ELF-1 (cell line): ENCODE results near the gene DYNC1I1.

Experiments
- DNase-seq: peaks from one replicate; pipeline ENCODE4 v3.0.0-alpha.2; 2016; ENCODE audit warnings: low read depth, low spot score

The DYNC1I1 gene

DNA sequence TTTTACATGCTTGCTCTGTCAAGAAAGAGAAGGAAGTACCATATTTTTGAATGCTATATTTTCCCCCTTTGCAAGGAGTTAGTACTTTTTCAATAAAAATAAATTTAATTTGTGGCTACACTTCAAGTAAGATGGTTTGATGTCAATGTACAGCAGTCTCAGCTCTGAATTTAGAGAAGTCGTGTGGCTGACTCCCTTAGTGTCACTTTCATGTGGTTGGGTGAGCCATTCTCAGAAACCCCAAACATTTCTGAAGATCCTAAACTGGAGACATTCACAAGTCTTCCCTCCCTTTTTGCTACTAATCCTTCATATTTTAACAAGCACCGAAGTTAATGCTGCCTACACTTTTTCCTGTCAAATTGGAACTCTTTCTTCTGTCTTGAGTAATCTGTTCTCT is 244.4 kb downstream of the DYNC1I1 start:
- DNase-seq = no peak

DNA sequence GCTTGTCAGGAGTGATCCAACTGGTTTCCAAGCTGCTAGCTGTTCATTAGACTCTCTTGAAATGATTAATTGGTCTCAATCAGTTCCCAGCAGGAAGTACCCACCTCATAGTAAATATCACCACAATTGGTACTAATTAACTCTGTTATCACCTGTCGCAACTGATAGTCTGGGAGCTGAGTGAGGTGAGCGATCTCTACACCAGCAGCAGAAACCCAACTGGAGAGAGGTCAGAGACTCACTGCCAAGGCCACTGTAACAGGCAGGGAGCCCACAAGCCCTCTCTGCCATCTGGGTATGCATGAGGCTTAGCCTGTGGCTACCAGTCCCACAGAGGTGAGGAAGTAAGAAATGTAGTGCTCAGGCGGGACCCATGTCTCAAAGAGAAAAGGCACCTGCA is 245.5 kb downstream of the DYNC1I1 start:
- DNase-seq = no peak

DNA sequence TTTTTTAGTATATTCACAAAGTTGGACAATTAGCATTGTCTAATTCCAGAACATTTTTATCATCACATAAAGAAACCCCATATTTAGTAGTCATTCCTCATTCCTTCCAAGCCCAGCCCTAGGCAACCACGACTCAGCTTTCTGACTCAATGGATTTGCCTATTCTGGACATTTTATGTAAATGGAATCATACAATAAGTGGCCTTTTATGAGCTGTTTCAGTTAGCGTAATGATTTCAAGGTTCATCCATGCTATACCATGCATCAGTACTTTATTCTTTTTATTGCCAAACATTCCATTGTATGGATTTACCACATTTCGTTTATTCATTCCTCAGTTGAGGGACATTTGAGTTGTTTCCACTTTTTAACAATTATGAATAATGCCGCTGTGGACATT is 249.2 kb downstream of the DYNC1I1 start:
- no peak for DNase-seq

DNA sequence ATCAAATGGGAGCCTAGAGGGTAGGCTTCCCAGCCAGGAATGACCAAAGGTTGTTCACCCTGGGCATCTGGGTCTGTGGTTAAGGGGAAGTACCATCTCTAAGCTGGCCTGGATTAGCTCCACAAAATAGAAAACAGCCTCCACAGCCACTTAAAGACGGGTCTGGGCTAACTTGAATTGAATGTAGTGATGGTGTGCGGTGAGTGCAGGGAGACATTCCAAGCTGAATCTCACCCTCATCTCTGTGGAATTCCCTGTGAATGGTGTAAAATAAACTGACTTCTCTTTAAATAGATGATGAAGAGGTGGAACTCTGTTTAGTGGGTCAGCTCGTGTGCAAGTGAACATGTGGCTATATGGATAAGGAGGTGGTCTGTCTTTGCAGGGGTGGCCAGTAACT is 251.0 kb downstream of the DYNC1I1 start:
- no peak for DNase-seq

DNA sequence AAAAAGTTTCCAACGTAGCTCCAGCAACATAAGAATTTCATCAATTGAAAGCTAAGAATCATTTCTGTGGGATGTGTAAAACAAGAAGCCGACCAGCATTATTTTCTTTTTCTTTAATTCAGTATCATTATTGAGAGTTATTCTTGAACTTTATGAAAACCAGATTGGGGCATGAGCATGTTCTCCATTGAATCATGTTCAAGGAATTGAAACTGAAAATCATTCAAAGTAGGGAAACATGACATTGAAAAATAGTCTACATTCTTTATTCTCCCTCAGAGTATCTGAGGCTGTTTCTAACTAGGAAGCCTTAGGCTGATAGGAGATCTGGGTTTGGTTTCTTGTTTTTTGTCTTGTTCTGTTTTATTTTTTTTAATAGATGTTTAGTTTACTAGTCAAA is 253.7 kb downstream of the DYNC1I1 start:
- DNase-seq = no peak

DNA sequence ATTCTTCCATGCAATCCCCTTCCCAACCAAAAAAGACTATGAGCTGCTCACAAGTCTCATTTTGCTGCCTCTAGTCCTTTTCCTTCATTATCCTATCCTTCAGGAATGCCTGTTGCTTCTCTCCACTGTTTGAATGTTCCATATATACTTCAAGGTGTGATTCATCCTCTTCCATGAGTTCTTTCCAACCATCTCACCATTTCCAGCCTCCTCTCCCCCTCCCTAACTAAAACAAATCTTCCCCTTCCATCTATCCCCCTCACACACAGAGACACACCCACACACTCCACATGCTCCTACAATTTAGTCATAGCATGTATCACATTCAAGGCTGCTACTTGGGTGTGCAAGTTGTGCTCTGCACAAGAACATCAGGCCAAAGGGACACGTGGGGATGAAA is 254.3 kb downstream of the DYNC1I1 start:
- no peak for DNase-seq

DNA sequence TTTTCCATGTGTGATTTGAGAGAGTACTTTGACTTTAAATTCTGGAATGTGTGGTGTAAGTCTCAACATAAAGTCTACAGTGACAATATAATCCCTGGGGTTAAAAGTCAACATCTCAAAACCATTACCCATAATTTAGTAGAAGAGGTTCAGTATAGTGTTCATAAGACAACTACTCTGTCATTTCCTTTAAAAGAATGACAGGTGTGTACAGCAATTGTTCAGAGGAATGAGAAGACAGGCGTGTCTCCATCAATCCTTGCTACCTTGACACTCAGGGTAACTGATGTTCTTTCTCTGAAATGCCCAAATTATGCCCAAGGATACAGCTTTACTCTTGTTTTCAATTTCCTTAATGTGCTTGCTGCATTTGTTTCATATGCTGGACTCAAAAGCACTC is 256.4 kb downstream of the DYNC1I1 start:
- DNase-seq = no peak

DNA sequence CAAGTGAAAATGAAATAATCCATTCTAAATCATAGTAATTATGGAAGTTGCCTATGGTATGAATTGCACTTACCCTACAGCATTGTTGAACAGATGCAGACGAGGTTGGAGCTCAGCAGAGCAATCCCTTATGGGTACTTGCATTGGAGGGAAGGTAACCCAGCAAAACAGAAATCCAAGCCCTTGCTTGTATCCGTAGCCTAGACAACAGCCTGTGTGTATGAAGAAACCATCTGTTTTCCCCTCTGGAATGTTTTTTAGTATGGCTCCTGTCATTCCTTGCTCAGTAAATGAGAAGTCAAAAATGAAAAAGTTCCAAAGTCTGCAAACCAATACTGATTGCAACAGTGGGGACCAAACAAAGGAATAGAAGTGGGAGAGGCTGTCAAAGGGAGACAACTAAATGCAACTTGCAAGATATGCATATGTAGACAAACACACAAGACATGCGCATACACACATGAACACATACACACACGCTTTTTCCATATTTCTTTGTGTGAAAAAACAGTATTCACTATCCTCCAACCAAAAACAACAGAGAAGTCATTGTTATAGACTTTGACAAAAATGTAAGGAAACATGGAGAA is 260.8 kb downstream of the DYNC1I1 start:
- DNase-seq = no peak

DNA sequence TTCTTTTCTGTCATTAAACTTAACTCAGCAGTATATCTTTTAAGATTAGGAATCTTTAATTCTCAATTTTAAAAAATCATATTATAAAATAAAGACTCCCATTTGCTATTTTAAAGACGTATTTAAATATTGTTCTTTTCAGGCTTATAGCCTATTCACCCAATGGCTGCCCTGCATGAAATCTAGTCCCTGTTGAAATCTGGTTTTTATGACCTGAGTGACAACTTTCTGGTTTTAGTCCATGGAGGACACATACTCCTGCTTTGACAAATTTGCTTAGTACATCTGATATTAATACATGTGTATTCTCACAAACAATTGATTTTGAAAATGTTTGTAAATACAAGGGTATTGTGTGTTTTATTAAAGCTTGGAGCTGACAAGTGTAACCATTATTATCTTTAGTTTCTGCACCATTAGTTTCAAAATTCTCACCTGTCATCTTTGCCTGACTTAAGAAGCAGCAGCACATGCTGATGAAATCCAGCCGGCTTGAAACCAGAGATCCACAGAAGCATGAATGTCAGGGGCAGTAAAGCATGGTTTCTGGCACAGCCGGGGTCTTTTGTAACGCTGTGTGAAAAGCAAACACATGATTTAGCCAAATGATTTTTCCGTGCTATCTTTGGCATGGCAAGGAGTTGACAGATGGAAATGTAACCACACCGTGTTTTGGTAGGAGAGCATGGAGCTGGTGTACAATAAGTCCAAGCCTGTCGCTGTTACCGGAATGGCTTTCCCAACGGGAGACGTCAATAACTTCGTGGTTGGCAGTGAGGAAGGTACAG is 262.8 kb downstream of the DYNC1I1 start:
- DNase-seq = no peak

DNA sequence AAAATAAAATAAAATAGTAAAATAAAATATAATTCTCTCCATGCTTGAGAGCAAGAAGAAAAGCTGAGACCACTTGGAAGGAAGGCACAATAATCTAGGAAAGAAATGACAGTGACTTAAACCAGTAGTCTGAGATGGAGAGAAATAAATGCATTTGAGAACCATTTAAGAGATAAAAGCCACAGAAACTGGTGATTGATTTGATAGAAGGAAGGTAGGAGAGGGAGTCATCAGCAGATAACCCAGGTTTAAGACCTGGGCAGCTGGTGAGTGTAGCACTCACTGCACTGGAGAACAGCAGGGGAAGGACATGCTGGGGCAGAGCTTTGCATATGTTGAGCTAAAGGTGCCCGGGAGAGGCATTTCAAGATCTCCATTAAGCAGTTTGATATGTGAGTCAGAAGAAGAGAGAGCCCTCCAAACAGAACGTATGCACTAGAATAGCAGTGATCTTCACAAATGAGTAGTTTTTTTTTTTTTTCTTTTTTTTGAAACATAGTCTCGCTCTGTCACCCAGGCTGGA is 268.0 kb downstream of the DYNC1I1 start:
- DNase-seq = no peak

DNA sequence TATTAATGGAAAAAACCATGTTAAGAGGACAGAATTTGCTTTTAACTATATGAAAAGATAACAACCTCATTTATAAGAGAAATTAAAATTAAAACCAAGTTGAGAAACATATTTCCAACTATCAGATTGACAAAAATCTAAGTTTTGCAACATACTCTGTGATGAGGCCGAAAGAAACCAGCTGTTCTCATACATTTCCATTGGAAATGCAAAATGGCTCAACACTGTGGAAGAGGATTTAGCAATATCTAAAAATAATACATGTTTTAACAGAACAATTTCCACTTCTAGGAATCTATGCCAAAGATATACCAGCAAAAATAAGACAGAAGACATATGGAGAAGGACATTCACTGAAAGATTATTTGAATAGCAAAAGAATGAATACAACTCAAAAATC is 268.8 kb downstream of the DYNC1I1 start:
- no peak for DNase-seq

DNA sequence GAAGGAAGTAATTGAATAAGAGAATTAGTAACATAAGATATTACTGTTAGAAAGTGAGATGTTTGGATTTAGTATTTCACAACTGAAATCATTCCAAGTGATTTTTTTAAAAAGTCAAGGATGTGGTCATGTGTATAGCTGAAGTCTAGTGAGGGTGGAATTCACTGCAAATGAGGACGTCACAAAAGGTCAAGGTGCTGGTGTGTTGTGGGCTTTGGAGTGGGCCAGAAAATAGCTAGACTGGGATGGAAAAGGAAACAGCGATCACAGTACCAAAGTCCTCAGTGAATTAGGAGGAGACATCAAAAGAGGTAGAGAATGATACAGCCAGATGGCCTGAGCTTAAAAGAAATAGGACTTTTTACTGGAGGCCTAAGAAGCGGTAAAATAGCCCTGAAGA is 272.8 kb downstream of the DYNC1I1 start:
- DNase-seq = no peak

DNA sequence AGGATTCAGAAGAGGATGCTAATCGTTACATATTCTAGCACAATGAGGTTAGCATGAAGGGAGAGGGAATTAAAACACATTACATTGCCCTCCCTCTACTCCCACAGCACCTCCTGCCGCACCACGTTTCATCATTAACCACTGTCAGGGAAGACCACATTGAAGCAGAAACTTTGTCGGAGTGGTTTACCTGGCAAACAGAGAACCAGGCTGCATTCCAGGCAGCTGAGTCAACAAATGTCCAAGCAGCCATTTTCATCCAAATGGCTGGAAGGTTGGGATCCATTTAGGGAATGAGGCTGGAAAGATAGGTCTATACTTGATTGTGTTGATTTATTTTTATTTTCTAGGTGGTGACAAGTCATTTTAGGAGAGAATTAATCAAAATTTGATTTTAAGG is 273.6 kb downstream of the DYNC1I1 start:
- peak; percentile 15 for DNase-seq

DNA sequence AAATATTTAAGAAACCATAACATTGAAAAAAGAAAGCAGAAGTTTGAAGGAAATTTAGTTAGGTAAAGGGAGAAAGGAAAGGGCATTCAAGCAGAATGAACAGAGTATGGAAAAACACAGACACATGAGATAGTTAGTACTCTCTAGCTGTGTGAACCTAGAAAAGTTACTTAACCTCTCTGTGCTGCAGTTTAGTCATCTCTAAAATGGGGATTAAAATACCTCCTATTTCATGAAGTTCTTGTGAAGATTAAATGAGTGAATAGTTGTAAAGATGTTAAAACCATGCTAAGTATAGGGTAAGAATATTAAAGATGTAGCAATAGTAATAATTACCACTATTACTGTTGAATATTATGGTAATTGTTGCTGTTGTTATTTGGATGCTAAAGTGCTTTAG is 279.9 kb downstream of the DYNC1I1 start:
- DNase-seq = no peak

DNA sequence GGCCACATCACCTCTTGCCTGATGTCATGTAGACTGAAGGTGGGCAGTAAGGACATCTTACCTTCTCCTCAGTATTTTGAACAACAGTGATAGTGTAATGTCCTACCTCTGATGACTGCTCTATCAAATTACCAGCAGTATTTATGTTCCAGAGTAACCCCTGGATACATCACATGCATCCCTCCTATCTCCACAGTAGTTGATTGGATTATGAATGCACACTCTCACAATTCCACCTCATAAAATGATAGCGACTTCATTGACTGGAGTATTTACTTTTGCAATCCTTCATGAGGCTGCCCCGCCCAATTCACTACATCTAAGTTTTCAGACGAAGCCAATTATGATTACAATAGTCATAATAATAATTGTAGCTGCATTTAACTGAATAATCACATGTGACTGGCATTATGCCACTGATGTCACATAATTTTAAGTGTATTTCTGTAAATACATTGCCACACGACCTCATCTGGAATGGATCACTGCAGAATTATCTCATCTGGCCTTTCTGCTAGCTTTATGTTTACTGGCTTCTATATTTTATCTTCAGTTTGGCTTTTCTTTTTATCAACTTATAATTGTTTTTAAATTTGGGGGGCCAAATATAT is 280.6 kb downstream of the DYNC1I1 start:
- no peak for DNase-seq

DNA sequence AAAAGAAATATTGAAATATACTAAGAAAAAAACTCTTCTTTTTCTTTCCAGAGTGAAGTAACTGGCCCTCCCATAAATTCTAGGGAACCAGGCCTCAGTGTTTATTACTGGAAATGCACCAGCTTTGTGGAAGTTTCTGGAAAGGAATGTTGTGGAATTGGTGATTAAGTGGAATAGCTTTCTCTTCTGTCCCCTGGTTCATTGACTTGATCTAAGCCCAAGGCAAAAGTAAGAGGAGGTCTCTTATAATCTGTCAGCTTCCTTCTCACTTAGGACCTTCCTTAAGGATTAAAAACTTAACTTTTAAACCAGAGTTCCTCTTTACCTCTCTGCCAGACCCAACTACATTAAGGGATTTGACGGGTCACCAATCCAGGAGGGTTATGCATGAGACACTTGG is 283.4 kb downstream of the DYNC1I1 start:
- no peak for DNase-seq

DNA sequence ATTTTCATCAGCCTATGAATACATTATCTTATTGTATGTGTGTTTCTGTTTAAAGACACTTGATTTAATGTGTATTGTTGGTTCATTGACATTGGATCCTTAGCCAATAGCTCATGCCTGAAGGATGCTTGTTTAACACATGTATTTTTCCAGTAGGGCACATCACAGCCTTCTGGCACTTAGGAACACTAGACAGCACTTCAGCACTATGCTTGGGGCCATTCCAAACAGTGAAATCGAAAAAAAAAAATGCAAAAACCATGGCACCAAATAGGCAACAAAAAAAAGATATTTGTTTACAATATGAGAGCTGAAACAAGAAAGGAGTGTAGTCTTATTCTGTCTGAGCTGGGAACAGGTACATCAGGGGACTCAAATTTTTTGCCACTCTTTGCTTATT is 286.7 kb downstream of the DYNC1I1 start:
- no peak for DNase-seq

DNA sequence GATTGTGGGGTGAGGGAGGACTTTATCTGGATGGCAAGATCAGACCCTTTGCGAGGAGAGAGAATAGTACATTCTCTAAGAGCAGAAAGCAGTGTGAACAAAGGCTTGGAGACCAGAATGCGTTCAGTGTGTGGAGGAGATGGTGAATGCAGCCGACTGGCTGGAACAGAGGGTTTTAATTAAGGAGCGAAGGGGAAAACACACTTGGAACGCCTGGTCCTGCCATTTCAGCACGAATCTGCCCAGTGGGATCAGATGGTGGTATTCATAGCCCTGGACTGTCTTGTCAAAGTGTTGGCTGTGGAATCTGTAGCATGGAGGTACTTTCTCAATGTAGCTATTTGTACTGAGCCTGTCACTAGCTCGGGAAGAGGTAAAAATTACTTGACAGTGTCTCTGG is 288.7 kb downstream of the DYNC1I1 start:
- no peak for DNase-seq

DNA sequence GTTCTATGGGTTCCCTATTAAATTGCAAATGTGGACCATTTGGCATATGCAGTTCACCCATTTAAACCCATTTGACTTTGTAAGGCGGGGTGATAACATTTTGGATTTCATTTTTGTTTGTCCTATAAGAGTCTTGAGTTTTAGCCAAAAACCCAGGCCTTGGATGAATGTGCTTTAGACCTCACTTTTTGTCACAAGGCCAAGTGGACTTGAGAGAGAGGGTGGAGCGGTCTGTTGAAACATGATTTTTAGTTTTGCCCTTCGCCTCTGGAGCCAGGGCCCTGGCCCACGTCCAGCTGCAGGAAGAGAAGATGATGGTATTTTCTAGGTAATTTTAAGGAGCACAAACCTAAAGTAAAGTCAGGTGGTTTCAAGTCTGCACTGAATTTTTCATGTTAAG is 289.5 kb downstream of the DYNC1I1 start:
- DNase-seq = no peak

DNA sequence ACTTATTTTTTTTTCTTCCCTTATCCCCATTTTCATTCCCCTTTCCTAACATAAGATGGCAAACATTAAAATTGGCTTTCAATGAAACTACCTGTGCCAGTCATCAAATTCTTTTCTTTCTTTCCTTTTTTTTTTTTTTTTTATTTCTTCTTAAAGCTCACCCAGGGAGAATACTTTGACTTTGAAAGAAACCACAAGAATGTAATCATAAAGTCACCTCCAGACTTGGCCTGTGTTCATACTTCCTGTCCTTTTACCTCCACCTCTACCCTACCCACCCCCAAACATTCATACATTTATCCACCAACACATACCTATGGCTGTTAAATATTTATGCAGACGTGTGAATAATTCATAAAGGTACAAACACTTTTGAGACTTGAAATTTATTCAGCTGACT is 295.0 kb downstream of the DYNC1I1 start:
- DNase-seq = no peak

DNA sequence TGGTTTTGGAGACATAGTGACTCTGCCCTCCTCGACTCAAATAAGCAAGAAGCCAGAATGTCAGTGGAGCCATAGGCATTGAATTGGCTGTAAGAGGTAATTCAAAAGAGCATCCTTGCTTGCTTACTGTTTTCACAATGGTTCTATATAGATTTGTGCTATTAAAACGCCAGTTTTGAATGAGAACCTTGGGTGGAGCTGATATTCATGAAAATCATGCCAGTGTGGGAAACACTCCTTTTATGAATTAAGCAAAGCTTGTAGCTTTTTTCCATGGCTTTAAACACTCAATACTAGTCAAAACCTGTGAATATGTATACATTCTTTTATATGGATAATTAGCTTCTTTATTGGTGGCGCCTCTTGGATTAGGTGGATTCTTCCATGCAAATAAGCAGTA is 297.0 kb downstream of the DYNC1I1 start:
- no peak for DNase-seq

DNA sequence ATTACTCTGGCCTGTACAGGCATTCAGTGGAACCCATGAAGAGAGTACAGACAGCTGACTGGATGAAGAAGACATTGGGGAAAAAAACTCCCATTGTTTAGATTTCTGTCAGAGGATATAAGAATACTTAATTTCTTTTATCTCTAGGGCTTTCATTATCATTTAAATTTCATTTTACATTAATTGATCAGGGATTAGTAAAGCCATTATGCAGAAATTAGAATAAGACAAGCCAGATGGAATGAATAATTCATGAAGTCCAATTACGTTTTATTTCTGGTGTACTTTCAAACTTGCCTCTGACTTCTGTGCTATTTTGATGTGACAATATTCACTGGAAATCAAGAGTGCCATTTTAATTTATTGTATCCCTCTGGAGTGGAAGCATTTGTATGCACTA is 302.5 kb downstream of the DYNC1I1 start:
- no peak for DNase-seq
